GM12892 (cell line): Measurements from ENCODE around the gene TUBGCP2.

ENCODE experiments used
- POLR2A ChIP-seq: IDR thresholded peaks from 2 replicates; pipeline ENCODE4 v1.6.1; 2011; ENCODE audit warnings: low read depth, low read length, control low read depth
- POLR2AphosphoS5 ChIP-seq: IDR thresholded peaks from 2 replicates; pipeline ENCODE4 v1.6.1; 2011; ENCODE audit warnings: low read depth, low read length, control low read depth
- TAF1 ChIP-seq: IDR thresholded peaks from 2 replicates; pipeline ENCODE4 v1.6.1; 2011; ENCODE audit warnings: low read depth, mild to moderate bottlenecking, control low read depth, low read length, borderline replicate concordance

- TF ChIP-seq POLR2A (no peak), TAF1 (no peak), POLR2AphosphoS5 (no peak)
Measured at GRCh38 chr10:133241501-133242205, 67.0 kb downstream of the TUBGCP2 start.
